ENCODE results near the gene MOCOS. TPM values are rescaled to one million over a fixed set of nuclear protein-coding genes. Genes with fewer than 3 reads are reported as not detected.

MOCOS gene
- total RNA-seq, 3 donors from 2014 or later = 3.3 to 4.7 (median 4.4) TPM

- DNase-seq (no peak), ATAC-seq (no peak)
- no peak overlapping the region for H3K4me3 ChIP-seq
- H3K9me3 ChIP-seq = no peaks in the 10 kb centered on the region
- intact Hi-C loops (cut with DNase I, micrococcal nuclease) = no loop called here
- peaks cover 13% of the 10 kb centered on the region for H3K4me1 ChIP-seq (ENCODE audit: low read depth)
- TF ChIP-seq CTCF (IDR thresholded peaks at IDR 0.05) = no peak
- H3K36me3 ChIP-seq (ENCODE audit: low read depth) = no peaks in the 10 kb centered on the region
Observed at GRCh38 chr18:36300211-36300610, 112.9 kb downstream of the MOCOS start.

DNA sequence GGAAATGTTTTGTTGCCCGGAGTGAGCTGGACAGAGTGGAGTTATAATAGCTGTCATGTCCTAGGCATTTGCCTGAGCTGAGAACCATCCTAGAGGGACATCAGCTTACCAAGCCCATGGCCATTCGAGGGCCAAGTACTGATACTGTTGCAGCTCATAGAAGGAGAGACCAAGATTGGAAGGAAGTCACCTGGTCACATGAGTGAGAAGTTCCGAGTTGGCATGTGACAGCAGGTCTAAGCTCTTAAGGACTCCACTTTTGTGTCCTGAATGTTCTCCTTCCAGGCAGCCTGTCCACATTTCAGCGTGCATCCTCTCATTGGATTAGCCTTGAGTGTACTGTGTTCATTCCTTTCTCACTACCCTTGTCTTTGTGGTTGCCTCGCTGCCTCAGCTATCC is 114.6 kb downstream of the MOCOS start:
- DNase-seq (no peak), ATAC-seq (no peak)
- no peak for TF ChIP-seq CTCF (IDR thresholded peaks at IDR 0.05)
- no peaks in the 10 kb centered on the region for H3K9me3 ChIP-seq
- peaks cover 10% of the 10 kb centered on the region for H3K4me1 ChIP-seq (ENCODE audit: low read depth)
- H3K4me3 ChIP-seq = no peak overlapping the region
- intact Hi-C loops (cut with DNase I, micrococcal nuclease) = no loop called here
- H3K36me3 ChIP-seq (ENCODE audit: low read depth) = no peaks in the 10 kb centered on the region

DNA sequence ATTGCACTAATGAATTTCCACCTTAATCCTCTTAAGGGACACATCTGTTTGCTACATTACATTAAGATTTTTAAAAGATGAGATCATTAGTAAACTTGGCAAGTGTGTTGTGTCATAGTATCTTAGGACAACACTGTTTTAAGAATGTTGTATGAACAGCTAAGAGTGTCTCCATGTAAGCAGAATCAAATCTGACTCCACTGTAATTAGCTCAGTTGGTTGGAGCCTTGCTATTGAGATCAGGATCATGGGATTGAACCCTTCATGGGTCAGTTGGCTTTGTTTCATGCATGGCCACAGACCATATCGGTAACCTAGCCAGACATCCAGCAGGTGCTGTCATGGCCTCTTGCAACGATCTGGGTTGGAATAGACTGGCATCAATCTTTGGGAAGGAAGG is 115.4 kb downstream of the MOCOS start:
- Histone ChIP-seq H3K4me1 (ENCODE audit: low read depth) (peaks cover 7% of the 10 kb centered on the region), H3K4me3 (no peak overlapping the region), H3K9me3 (no peaks in the 10 kb centered on the region), H3K36me3 (ENCODE audit: low read depth) (no peaks in the 10 kb centered on the region)
- DNase-seq (no peak), ATAC-seq (no peak)
- no peak for TF ChIP-seq CTCF (IDR thresholded peaks at IDR 0.05)
- intact Hi-C loops (cut with DNase I, micrococcal nuclease) = no loop called here

- ATAC-seq (no peak), DNase-seq (no peak)
- H3K36me3 ChIP-seq (ENCODE audit: low read depth) = no peaks in the 10 kb centered on the region
- peaks cover under 1% of the 10 kb centered on the region for H3K4me1 ChIP-seq (ENCODE audit: low read depth)
- intact Hi-C loops (cut with DNase I, micrococcal nuclease) = no loop called here
- TF ChIP-seq CTCF (IDR thresholded peaks at IDR 0.05) = no peak
- H3K9me3 ChIP-seq = no peaks in the 10 kb centered on the region
- H3K4me3 ChIP-seq = no peak overlapping the region
Observed at GRCh38 chr18:36303211-36303844, 116.0 kb downstream of the MOCOS start.

DNA sequence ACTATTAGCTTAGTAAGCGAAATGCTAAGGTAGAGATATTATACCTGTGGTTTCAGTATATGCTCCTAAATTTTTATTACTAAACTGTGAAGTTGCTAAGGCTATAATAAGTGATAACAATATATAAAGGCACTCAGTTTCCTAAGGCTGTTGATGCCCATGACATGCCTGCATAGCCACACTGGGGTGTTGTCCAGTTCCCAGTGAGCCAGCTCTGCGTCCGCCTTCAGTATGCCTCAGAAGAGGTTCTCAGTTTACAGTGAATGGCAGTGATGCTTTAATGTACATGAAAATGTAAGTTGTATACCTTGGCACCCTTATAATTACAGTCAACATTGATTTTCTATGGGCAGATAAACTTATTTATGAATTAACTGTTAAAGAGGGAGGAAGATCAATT is 117.4 kb downstream of the MOCOS start:
- no peak for DNase-seq
- TF ChIP-seq CTCF (IDR thresholded peaks at IDR 0.05) = no peak

GRCh38 chr18:36305375-36305774 is 118.1 kb downstream of the MOCOS start:
- H3K4me1 ChIP-seq (ENCODE audit: low read depth) = no peaks in the 10 kb centered on the region
- no peak for TF ChIP-seq CTCF (IDR thresholded peaks at IDR 0.05)
- no peak for ATAC-seq
- intact Hi-C loops (cut with DNase I, micrococcal nuclease) = no loop called here
- H3K9me3 ChIP-seq = no peaks in the 10 kb centered on the region
- no peaks in the 10 kb centered on the region for H3K36me3 ChIP-seq (ENCODE audit: low read depth)
- DNase-seq = no peak
- H3K4me3 ChIP-seq = no peak overlapping the region

More for the DNA sequence above, 117.4 kb downstream of the MOCOS start:
- Histone ChIP-seq H3K9me3 (no peaks in the 10 kb centered on the region), H3K4me3 (no peak overlapping the region), H3K4me1 (ENCODE audit: low read depth) (no peaks in the 10 kb centered on the region), H3K36me3 (ENCODE audit: low read depth) (no peaks in the 10 kb centered on the region)
- intact Hi-C loops (cut with DNase I, micrococcal nuclease) = no loop called here
- no peak for ATAC-seq
